Measurements from ENCODE around the gene PTPN11. TPM values are rescaled to one million over a fixed set of nuclear protein-coding genes. Genes with fewer than 3 reads are reported as not detected.

PTPN11 gene
- total RNA-seq, 4 donors from 2014 or later, result 124 to 245 (median 169) TPM

- no peak for TF ChIP-seq CTCF (IDR thresholded peaks at IDR 0.05; ENCODE audit: low read depth)
Observed at GRCh38 chr12:112524269-112524668, 105.5 kb downstream of the PTPN11 start.

DNA sequence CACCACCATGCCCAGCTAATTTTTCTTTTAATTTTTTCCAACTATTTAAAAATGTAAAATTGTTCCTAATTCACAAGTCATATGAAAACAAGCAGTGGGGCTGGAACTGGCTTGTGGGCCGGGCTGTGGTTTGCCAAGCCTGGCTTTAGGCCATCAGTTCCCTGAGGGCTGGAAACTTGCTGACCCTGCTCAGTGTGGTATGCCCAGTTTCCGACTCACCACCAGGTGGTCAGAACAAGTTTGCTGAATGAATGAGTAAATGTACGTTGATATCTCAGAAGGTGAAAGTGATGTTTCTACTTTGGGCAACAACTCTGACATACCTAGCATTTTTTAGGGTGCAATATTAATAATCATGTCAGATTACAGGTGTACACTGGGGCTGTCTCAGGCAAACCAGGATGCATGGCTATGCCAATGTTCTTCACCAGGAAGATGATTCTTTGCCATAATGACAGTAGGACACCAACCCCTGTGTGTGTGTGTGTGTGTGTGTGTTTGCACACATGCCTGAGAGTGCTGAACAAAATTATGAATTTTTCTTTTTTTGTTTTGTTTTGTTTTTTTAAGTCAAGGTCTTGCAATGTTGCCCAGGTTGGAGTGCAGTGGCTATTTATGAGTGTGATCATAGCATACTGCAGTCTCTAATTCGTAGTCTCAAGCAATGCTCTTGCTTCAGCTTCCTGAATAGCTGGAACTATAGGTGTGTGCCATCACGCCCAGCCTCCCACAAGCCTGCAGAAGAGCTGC is 106.1 kb downstream of the PTPN11 start:
- TF ChIP-seq CTCF (IDR thresholded peaks at IDR 0.05; ENCODE audit: low read depth), result no peak

DNA sequence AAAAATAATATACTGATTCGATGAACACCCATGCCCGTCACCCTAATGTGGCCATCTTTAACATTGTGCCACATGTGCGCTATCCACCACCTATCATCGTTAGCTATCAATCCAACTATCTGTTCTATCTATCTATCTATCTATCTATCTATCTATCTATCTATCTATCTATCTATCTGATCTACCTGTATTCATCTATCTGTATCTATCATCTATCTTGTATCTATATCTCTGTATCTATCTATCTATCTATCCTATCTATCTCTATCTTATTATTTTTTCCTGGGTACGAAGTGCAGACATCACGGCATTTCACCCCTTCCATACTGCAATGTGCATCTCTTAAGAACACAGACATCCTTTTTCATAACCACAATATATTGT is 106.7 kb downstream of the PTPN11 start:
- TF ChIP-seq CTCF (IDR thresholded peaks at IDR 0.05; ENCODE audit: low read depth), result no peak

DNA sequence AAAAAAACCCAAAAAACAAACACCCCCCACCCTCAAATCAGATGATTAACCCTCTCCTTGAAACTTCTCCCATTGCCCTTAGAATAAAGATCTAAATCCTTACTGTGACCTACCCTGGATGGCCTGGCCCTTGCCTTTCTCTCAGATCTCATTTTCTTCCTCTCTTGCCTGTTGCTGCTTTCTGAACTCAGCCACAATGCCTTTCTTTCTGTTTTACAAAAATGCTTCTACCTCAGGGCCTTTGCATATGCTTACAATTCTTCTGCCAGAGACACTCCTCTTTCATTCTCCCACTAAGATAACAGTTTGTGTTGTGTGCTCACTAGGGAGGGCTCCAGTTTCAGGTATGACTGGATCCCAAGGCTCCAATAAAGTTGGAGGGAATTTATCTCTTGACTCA is 108.3 kb downstream of the PTPN11 start:
- TF ChIP-seq CTCF (IDR thresholded peaks at IDR 0.05; ENCODE audit: low read depth), result no peak

- TF ChIP-seq CTCF (IDR thresholded peaks at IDR 0.05; ENCODE audit: low read depth), result no peak
Observed at GRCh38 chr12:112527501-112527900, 108.8 kb downstream of the PTPN11 start.

DNA sequence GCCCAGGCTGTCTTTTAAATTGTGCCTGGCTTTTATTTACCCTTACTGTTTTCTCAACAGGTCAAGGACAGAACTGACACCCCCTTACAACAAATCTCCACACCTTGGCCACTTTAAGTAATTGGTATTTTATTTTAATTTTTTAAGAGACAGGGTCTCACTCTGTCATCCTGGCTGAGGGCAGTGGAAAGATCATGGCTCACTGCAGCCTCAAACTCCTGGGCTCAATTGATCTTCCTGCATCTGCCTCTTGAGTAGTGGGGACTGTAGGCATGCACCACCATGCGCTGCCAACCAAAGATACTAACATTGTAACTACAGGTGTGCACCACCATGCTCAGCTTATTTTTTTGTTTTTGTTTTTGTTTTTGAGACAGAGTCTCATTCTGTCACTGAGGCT is 109.8 kb downstream of the PTPN11 start:
- TF ChIP-seq CTCF (IDR thresholded peaks at IDR 0.05; ENCODE audit: low read depth), result no peak

DNA sequence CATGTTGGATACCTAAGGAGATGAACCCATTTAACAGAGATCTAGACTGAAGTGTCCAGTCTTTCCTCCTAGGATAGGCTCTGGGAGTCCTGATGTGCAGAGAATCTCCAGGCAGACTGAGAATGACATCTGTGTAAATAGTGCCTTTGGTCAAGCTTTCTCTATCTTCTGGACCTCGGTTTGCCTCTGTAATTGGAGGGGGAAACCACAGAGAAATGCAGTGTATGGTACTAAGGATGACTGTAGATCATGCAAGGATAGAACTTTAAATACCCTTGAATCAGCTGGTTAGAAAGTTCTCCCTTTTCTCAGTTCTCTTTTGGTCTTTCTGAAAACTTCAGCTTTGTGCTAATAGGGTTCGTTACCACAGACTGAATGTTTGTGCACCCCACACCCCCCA is 112.2 kb downstream of the PTPN11 start:
- no peak for TF ChIP-seq CTCF (IDR thresholded peaks at IDR 0.05; ENCODE audit: low read depth)
